SK-MEL-5 (cell line): ENCODE data around the gene CDC16. TPM values are rescaled to one million over a fixed set of nuclear protein-coding genes. Genes with fewer than 3 reads are reported as not detected.
"Not testable (repeated sequence)": the region's sequence is repeated elsewhere in the genome, so short reads cannot be mapped to it uniquely, and the experiment has no call there.

Experiments used
- DNase-seq: peaks from one replicate; pipeline ENCODE4 v3.0.0-alpha.2; 2016; ENCODE audit warnings: low read depth, low spot score
- in situ Hi-C: cut with HindIII; loops from 2 replicates; pipeline ENCODE4 v1.10.0; 2016; ENCODE audit warnings: low sequenced_read_pairs, high pct_unique_total_duplicates, low pct_unique_long_range_greater_than_20kb
- polyA plus RNA-seq, 2 experiments: library from polyadenylated mRNA; depleted of rRNA; stranded (reverse); fragments of >200 nt; gene quantifications; 2 replicates each; pipeline ENCODE4 v1.2.3, GENCODE V29; 2015
- total RNA-seq: library from RNA; depleted of rRNA; stranded (reverse); fragments of >200 nt; shearing (Covaris generic); gene quantifications from 2 replicates; pipeline ENCODE4 v1.2.3, GENCODE V29; 2014; rRNA removed

Gene CDC16, protein sequence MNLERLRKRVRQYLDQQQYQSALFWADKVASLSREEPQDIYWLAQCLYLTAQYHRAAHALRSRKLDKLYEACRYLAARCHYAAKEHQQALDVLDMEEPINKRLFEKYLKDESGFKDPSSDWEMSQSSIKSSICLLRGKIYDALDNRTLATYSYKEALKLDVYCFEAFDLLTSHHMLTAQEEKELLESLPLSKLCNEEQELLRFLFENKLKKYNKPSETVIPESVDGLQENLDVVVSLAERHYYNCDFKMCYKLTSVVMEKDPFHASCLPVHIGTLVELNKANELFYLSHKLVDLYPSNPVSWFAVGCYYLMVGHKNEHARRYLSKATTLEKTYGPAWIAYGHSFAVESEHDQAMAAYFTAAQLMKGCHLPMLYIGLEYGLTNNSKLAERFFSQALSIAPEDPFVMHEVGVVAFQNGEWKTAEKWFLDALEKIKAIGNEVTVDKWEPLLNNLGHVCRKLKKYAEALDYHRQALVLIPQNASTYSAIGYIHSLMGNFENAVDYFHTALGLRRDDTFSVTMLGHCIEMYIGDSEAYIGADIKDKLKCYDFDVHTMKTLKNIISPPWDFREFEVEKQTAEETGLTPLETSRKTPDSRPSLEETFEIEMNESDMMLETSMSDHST
- total RNA-seq: 151 and 158 TPM in 2 replicates
- 112 and 116 TPM in 2 replicates for polyA plus RNA-seq (2015; cell fraction: cytosol; rRNA removed)
- 929 and 1,083 TPM in 2 replicates for polyA plus RNA-seq (2015; cell fraction: nucleus; rRNA removed)

DNA sequence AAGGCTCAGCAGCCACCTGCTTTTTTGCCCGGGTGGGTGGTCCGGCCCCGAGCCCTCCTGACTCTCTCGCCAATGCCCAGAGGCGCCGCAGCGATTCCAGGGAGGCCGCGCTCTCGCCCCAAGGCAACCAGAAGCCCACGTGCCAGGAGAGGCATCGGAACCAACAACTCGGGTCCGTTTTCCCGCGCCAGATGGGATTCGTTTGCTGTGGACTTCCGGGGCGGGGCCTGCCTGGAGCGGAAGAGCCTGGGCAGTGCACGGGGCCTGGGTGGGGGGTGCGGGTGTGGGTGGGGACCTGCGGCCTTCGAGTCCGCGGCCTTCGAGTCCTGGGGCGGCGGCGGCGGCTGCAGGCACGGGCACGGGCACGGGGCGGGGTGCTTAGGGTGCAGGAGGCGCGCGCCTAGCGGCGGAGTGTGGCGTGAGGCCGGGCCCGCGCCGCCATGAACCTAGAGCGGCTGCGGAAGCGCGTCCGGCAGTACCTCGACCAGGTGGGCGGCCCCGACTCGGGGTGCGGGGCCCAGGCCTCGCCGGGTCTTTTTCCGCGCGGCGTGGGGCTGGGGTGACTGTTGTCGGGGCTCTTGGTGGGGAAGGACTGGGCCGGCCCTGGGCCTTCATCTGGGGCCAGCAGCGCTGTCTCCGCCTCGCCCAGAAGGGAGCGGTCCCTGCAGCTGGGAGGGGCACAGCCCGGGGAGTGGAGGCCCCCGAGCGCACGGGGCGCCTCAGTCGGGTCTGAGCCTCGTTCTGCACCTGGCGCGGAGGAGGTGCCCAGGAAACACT, at the start of gene CDC16:
Gene CDC16, plus strand, starts transcription at position 253 of the 777 bp plus-strand sequence. Its CDS starts 188 bp downstream, at position 441.
- in situ Hi-C loops: no loop called here
- DNase-seq: peak; percentile 95

DNA sequence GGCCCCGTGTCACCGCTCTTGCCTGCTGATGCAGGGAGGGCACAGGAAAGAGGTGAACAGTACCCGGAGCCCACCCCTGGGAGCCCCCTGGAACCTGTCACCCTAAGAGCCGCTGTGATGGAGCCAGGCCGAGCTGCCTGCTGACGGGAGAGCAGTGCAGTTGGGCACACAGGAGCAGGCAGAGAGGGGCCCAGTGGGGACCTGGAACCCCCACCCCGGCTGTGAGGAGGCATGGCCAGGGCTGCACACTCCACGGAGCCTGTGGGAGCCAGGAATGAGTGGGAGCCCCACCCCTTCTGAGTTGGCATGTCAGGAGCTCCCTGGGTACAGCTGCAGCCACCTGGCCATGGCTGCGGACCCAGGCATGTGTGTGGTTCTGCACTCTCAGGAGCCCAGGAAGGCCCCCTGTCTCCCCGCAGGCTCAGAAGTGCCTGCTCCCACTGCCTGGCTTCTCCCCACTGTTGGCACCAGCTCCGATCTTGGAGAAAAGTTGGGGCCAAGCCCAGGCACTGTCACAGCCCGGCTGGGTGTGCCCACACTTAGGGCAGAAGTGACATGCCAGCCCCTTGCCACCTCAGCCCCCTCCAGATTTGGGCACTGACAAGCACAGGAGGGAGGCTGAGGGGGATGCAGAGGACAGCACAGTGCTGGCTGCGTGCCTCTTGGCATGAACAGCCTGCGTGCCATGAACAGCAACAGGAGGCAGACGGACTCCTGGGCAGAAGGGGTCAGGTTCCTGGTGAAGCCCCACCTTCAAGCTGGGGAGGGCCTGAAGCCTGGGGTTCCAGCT, 49.3 kb upstream of the CDC16 start:
- DNase-seq: no peak
- in situ Hi-C loops: no loop called here

DNA sequence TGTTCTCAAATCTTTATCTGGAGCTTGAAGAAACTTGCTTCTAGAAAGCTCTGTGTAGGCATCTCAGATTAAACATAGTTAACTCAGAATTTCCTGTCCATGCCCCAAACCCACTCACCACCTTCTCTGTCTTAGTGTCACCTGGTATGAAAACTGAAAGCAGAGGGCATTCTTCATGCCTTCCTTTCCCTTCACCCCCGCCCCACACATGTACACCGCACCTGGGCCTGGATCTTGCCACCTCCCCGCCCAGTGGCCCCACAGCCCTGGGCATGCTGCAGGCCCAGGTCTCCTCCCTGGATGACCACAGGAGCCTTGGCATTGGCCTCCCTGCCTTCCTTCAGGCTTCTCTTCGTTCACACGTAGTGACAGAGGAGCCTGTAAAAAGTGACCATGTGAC, 39.8 kb upstream of the CDC16 start:
- in situ Hi-C loops: no loop called here

DNA sequence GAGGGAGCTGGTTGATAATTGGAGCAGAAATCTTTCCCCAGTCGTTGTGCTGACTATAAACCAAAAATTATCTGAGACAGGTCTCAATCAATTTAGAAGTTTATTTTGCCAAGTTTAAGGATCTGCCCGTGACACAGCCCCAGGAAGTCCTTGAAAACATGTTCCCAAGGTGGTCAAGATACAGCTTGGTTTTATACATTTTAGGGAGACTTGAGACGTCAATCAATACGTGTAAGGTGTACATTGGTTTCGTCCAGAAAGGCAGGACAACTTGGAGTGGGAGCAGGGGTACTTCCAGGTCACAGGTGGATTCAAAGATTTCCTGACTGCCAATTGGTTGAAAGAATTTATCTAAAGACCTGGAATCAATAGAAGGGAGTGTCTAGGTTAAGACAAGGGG, 38.1 kb upstream of the CDC16 start:
- in situ Hi-C loops: no loop called here

More for the DNA sequence above, 39.8 kb upstream of the CDC16 start:
- DNase-seq: no peak

DNA sequence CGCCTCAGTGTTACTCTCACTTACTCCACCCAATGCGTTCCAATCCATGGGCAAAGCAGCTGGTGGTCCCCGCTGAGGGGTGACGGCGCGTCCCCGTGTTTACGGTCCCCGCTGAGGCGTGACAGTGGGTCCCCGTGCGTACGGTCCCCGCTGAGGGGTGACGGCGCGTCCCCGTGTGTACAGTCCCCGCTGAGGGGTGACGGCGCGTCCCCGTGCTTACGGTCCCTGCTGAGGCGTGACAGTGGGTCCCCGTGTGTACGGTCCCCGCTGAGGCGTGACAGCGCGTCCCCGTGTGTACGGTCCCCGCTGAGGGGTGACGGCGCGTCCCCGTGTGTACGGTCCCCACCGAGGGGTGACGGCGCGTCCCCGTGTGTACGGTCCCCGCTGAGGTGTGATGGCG, 36.1 kb upstream of the CDC16 start:
- in situ Hi-C loops: no loop called here
- no peak for DNase-seq

More for the DNA sequence above, 38.1 kb upstream of the CDC16 start:
- no peak for DNase-seq

DNA sequence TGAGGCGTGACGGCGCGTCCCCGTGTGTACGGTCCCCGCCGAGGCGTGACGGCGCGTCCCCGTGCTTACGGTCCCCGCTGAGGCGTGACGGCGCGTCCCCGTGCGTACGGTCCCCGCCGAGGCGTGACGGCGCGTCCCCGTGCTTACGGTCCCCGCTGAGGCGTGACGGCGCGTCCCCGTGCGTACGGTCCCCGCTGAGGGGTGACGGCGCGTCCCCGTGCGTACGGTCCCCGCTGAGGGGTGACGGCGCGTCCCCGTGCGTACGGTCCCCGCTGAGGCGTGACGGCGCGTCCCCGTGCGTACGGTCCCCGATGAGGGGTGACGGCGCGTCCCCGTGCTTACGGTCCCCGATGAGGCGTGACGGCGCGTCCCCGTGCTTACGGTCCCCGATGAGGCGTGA, 35.2 kb upstream of the CDC16 start:
- in situ Hi-C loops: not testable (repeated sequence)

DNA sequence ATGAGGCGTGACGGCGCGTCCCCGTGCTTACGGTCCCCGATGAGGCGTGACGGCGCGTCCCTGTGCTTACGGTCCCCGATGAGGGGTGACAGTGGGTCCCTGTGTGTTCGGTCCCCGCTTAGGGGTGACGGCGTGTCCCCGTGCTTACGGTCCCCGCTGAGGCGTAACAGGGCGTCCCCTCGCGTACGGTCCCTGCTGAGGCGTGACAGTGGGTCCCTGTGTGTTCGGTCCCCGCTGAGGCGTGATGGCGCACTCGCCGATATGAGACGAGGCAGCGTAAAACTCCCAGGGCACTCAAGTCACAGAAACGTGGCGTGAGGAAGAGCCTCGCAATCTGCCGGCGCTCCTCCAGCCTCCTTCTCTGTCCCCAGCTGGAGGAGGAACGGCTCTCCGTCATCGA, 34.7 kb upstream of the CDC16 start:
- no peak for DNase-seq
- in situ Hi-C loops: no loop called here

More for the DNA sequence above, 35.2 kb upstream of the CDC16 start:
- not testable (repeated sequence) for DNase-seq

DNA sequence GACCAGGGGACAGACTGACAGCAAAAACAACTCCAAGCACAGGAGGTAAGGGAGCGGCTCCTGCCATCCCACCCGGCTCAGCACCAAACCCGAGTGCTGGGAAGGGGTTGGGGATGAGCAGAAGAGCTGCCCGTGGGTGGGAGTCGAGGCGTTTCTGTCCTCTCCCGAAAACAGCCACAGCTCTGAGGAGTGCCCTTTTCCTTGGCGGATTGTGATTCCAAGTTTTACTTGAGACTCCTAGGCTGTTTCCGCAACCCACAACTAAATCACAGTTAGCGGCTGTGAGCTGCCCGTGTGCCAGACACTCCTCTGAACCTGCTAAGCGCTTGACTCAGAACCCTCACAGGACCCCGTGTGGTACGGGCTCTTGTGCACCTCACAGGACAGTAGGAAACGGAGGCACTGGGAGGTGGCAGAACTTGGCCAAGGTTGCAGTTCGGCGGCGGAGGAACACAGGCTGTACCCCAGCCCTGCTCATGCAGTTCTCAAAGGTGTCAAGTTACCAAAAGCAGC, 34.2 kb upstream of the CDC16 start:
- in situ Hi-C loops: no loop called here
- DNase-seq: no peak

DNA sequence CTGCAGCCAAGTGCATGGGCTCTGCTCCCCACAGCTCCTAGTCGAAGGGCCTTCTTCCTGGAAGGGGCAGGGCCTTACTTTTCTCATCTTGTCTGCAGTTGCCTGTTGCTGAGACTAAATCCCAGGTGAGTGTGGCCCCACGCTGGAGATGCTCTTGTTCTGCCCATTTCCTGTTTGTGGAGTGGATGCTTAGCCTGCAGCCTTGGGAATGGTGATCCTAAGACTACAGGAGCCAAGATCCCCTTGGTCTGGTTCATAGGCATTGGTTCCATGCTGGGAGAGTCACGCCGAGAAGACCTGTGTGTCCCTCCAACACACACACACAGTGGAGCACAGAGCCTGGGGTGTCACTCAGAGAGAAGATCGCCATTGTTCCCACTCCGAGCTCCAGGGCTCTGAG, 32.1 kb upstream of the CDC16 start:
- no peak for DNase-seq
- in situ Hi-C loops: no loop called here

DNA sequence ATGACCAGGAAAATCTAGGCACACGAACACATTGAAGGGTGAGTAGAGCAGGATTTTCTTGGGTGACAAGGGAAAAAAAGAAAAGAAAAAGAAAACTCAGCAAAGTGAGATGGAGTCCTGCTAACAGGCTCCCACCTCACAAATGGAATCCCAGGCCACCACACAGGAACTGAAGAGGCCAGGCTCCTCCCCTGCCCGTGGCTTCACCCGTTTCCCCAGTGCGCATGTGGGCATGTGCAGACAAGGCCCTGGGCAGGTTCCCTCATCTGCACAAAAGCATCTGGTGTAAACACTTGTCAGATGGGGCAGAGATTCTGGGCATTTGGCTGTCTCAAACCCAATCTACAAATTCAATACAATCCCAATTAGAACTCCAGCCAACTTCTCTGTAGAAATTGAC, 31.2 kb upstream of the CDC16 start:
- no peak for DNase-seq
- in situ Hi-C loops: no loop called here

DNA sequence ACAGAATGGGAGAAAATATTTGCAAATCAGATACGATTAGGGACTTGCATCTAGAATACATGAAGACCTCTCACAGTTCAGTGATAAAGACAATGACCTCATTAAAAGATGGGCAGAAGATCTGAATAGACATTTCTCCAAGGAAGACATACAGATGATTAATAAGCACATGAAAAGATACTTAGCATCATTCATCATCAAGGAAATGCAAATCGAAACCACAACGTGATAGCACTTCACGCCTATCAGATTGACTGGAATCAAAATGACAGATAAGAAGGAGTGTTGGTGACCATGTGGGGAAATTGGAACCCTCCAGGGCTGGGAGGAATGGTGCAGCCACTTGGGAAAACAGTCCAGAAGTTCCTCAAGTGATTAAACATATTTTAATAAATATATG, 29.8 kb upstream of the CDC16 start:
- in situ Hi-C loops: no loop called here
- no peak for DNase-seq

DNA sequence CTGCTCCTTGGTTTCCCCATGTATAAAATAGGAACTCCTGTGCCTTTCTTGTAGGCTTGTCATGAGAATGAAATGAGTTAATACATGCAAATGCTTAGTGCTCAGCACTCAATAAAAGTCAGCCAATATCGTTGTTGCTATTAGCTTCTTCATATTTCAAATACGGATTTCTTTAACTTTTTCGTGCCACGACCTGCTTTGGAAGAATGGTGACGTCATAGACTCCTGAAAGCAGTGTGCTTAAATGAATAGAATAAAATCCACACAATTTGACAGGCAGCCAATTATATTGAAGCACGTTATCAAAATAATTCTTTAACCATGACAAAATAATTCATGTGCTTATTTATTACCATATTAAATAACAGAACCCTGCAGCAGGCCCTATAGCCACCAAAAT, 26.6 kb upstream of the CDC16 start:
- no peak for DNase-seq
- in situ Hi-C loops: no loop called here

DNA sequence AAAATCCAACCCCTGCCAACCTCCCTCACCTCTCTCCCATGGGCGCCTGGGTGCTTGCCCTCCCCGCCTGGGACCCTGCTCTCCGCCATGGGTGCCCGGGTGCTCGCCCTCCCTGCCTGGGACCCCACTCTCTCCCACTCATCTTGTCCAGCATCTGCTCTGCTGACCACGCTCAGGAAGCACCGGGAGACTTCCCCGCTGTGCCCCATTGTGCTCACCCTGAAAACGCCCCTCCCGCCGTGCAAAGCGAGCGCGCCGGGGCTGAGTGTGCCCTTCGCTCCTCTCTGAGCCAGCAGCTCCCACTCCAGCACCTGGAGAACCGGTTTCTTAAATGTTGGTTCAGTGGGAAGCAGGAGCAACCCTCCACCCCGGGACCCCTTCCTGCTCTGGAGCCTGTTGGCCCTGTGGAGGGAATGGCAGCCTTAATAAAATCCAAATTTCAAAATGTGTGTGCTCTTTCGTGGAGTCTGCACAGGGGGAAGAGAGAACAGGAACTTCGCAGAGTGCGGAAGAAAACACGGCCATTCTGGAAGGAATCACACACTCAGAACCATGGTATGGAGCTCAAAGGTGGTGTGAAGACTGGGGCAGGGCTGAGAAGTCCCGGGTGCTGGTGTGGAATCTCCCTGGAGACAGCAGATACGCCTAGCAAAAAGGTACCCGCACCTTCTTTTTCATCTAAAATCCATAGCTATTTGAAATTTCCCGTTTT, 23.1 kb upstream of the CDC16 start:
- no peak for DNase-seq
- in situ Hi-C loops: no loop called here

DNA sequence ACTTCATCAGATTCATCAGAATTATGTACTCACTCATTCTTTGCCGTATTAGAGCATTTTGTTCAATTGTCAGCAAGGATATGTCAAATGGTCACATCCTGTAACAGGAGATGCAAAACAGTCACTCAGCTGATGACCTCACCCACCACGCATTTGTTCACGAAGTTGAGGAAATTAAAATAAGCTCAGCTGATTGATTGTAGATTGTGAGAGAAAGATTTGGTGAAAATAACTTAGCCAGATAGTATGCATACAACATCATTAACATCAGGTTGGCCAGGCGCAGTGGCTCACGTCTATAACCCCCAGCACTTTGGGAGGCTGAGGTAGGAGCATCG, 22.6 kb upstream of the CDC16 start:
- no peak for DNase-seq
- in situ Hi-C loops: no loop called here

DNA sequence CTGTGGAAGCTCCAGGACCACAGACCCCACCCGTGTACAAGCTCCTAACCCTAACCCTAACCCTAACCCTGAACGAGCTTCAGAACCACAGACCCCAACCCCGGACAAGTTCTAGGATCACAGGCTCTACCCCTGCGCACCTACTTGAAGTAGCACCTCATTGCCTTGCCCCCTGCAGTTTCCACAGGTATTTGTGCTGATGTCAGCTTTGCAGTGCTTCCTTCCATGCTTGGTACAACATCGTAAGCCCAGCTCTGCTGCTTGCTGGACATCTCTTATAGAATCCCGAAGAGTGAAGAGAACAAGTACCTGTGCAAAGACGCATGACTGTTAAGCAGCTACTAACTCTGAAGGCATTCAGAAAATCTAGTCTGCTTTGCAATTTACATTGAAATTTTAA, 20.7 kb upstream of the CDC16 start:
- in situ Hi-C loops: no loop called here
- no peak for DNase-seq

DNA sequence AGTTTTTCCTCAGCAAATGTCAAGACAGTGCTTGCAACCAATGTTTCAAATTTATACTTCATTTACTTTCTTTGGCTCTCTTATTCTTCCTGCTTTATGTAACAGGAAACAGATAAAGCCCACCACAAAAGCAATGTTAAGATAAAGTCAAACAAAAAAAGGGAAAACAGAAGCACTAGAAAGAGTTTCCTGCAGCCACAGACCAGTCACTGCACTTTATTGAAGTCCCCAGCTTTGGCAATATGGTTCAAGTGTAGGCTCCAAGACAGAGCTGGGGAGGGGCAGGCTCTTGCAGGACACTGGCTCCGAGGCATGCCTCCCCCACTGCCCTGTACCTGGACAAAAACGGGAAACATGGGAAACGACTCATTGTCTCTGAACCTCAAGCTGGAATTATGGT, 15.3 kb upstream of the CDC16 start:
- no peak for DNase-seq
- in situ Hi-C loops: no loop called here

DNA sequence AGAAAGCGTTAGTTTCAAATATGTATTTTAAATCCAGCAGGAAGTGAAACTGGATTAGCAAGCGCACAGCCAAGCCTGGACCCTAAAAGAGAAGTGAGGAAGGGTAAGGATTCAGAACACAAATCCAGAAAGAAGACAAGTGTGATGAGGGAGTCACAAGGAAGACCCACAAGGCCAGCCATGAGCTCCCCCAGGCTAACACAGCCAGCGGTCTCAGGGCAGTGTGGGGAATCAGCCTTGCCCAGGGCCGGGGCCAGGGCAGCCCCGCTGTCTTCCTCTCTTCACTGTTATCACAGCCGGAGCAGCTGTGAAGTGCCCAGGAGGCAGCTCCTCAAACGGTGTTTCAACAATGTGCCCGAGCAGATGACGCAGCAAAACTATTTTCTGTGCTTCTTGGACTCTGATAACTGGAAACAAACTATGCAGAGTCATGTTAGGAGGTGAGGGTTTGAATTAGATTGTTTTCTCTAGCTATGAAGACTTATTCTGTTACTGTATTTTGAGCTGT, 12.2 kb upstream of the CDC16 start:
- in situ Hi-C loops: no loop called here
- no peak for DNase-seq
